H1 (cell line): ENCODE data around the gene GZMM. TPM values are rescaled to one million over a fixed set of nuclear protein-coding genes. Genes with fewer than 3 reads are reported as not detected.

Experiments used
- CTCF ChIA-PET: fragments of 300-600 bp; sonication (Branson Sonifier 250); formaldehyde crosslinking; loops from one replicate; lab custom pipeline; 2021; ENCODE audit not compliant: partially characterized antibody; lab: Charles Lee
- POLR2A ChIA-PET: fragments of 300-600 bp; sonication (Branson Sonifier 250); formaldehyde crosslinking; loops from one replicate; lab custom pipeline; 2021; ENCODE audit warnings: inconsistent platforms; ENCODE audit not compliant: partially characterized antibody; lab: Charles Lee
- DNase-seq, 2 experiments: peaks; one replicate each; pipeline versions ENCODE4 v3.0.0 to v3.0.0-alpha.2; 2010 to 2022; ENCODE audit warnings: low spot score in 2 of 2, low read depth in 1 of 2, mixed read lengths in 1 of 2
- FAIRE-seq: peaks from 2 replicates; lab custom pipeline; 2011; peaks lifted over from hg19 to GRCh38; lab: Jason Lieb, UNC
- H2AFZ ChIP-seq: 2 replicates; pipeline ENCODE4 v1.8.1; 2012; ENCODE audit warnings: low read length, inconsistent platforms
- H2AK5ac ChIP-seq: 2 replicates; pipeline ENCODE4 v1.6.1; 2013; ENCODE audit warnings: low read depth, low read length
- H2BK120ac ChIP-seq: replicated peaks from 2 replicates; pipeline ENCODE3; 2013; ENCODE audit warnings: low read depth, low read length, inconsistent platforms
- H2BK12ac ChIP-seq: 2 replicates; pipeline ENCODE4 v1.6.1; 2013; ENCODE audit warnings: low read depth, low read length
- H2BK15ac ChIP-seq: 2 replicates; pipeline ENCODE4 v1.6.1; 2013; ENCODE audit warnings: low read length
- H2BK20ac ChIP-seq: 2 replicates; pipeline ENCODE4 v1.6.1; 2013; ENCODE audit warnings: low read length
- H2BK5ac ChIP-seq: 2 replicates; pipeline ENCODE4 v1.6.1; 2013; ENCODE audit warnings: low read depth, low read length
- H3K14ac ChIP-seq: 2 replicates; pipeline ENCODE4 v1.6.1; 2013; ENCODE audit warnings: inconsistent platforms; ENCODE audit not compliant: insufficient read length
- H3K18ac ChIP-seq: 2 replicates; pipeline ENCODE4 v1.6.1; 2013; ENCODE audit warnings: low read length; ENCODE audit errors: extremely low read depth
- H3K23ac ChIP-seq: 2 replicates; pipeline ENCODE4 v1.6.1; 2013; ENCODE audit warnings: inconsistent platforms; ENCODE audit not compliant: insufficient read length
- H3K23me2 ChIP-seq: 2 replicates; pipeline ENCODE4 v1.6.1; 2013; ENCODE audit warnings: low read depth, low read length
- H3K27ac ChIP-seq: 2 replicates; pipeline ENCODE4 v1.6.1; 2011; ENCODE audit warnings: low read depth, low read length, inconsistent platforms
- H3K27me3 ChIP-seq, 4 experiments: replicated peaks in 1 of 4; 1 replicate in 1 of 4; 2 replicates in 3 of 4; pipeline versions ENCODE4 v1.6.1 to v1.8.1; 2011 to 2013; ENCODE audit warnings: low read length in 3 of 4, mild to moderate bottlenecking in 3 of 4, inconsistent platforms in 2 of 4, mixed read lengths in 2 of 4, moderate library complexity in 1 of 4; ENCODE audit not compliant: control insufficient read depth in 3 of 4, insufficient read depth in 3 of 4; ENCODE audit errors: extremely low read depth in 1 of 4
- H3K36me3 ChIP-seq, 4 experiments: 2 replicates each; pipeline versions ENCODE4 v1.6.1 to v1.8.1; 2011 to 2013; ENCODE audit warnings: mild to moderate bottlenecking in 4 of 4, low read length in 3 of 4, moderate library complexity in 2 of 4, control low read depth in 1 of 4, inconsistent platforms in 1 of 4; ENCODE audit not compliant: insufficient read depth in 4 of 4, control insufficient read depth in 2 of 4
- H3K4ac ChIP-seq: replicated peaks from 2 replicates; pipeline ENCODE3; 2013; ENCODE audit warnings: low read length, low read depth, mixed read lengths, inconsistent platforms; ENCODE audit not compliant: insufficient read length
- H3K4me1 ChIP-seq, 4 experiments: replicated peaks in 1 of 4; 1 replicate in 1 of 4; 2 replicates in 3 of 4; pipeline versions ENCODE4 v1.6.1 to v1.8.1; 2011 to 2013; ENCODE audit warnings: low read length in 3 of 4, inconsistent platforms in 2 of 4, mixed read lengths in 1 of 4; ENCODE audit not compliant: insufficient read depth in 4 of 4, control insufficient read depth in 3 of 4
- H3K4me2 ChIP-seq, 2 experiments: 2 replicates each; pipeline versions ENCODE4 v1.6.1 to v1.8.1; 2011 to 2013; ENCODE audit warnings: low read depth in 2 of 2, low read length in 2 of 2, control low read depth in 1 of 2, inconsistent platforms in 1 of 2, mild to moderate bottlenecking in 1 of 2; ENCODE audit not compliant: insufficient read depth in 1 of 2
- H3K4me3 ChIP-seq, 4 experiments: fragments of 200-600, 300-600 bp in 1 of 4; sonication (generic), shearing (Covaris generic), sonication (Bioruptor Twin) in 1 of 4; 2 replicates each; pipeline versions ENCODE4 v1.5.1 to v1.8.1; 2011 to 2016; ENCODE audit warnings: low read length in 4 of 4, low read depth in 3 of 4, control low read depth in 2 of 4, inconsistent platforms in 2 of 4, mild to moderate bottlenecking in 2 of 4, mixed read lengths in 1 of 4, moderate library complexity in 1 of 4; ENCODE audit not compliant: insufficient read depth in 2 of 4; ENCODE audit errors: extremely low read depth in 1 of 4
- H3K56ac ChIP-seq: replicated peaks from 2 replicates; pipeline ENCODE3; 2013; ENCODE audit warnings: low read depth, mild to moderate bottlenecking, mixed read lengths, low read length, inconsistent platforms; ENCODE audit not compliant: insufficient read length
- H3K79me1 ChIP-seq: 2 replicates; pipeline ENCODE4 v1.6.1; 2013; ENCODE audit warnings: low read depth, low read length, control low read depth
- H3K79me2 ChIP-seq, 2 experiments: 2 replicates each; pipeline versions ENCODE4 v1.6.1 to v1.8.1; 2012 to 2013; ENCODE audit warnings: low read length in 2 of 2, mild to moderate bottlenecking in 2 of 2, inconsistent platforms in 1 of 2; ENCODE audit not compliant: insufficient read depth in 2 of 2, control insufficient read depth in 1 of 2
- H3K9ac ChIP-seq, 4 experiments: replicated peaks in 1 of 4; 1 replicate in 1 of 4; 2 replicates in 3 of 4; pipeline versions ENCODE4 v1.6.1 to v1.8.1; 2011 to 2013; ENCODE audit warnings: low read depth in 3 of 4, low read length in 3 of 4, control low read depth in 2 of 4, mild to moderate bottlenecking in 2 of 4, moderate library complexity in 2 of 4, inconsistent platforms in 1 of 4; ENCODE audit errors: extremely low read depth in 1 of 4
- H3K9me3 ChIP-seq, 2 experiments: 2 replicates each; pipeline versions ENCODE4 v1.6.1 to v1.8.1; 2012 to 2013; ENCODE audit warnings: mild to moderate bottlenecking in 2 of 2, moderate library complexity in 2 of 2, control low read depth in 1 of 2, inconsistent platforms in 1 of 2, low read depth in 1 of 2, low read length in 1 of 2, mixed read lengths in 1 of 2; ENCODE audit not compliant: insufficient read depth in 2 of 2
- H4K20me1 ChIP-seq, 2 experiments: replicated peaks in 1 of 2; 2 replicates each; pipeline versions ENCODE3 to v1.8.1; 2011 to 2013; ENCODE audit warnings: inconsistent platforms in 2 of 2, low read length in 2 of 2, mild to moderate bottlenecking in 1 of 2; ENCODE audit not compliant: insufficient read depth in 2 of 2, control insufficient read depth in 1 of 2
- H4K5ac ChIP-seq: 2 replicates; pipeline ENCODE4 v1.6.1; 2013; ENCODE audit warnings: low read length, low read depth, mixed read lengths, inconsistent platforms; ENCODE audit not compliant: insufficient read length
- H4K8ac ChIP-seq: 2 replicates; pipeline ENCODE4 v1.8.0; 2013; ENCODE audit warnings: mild to moderate bottlenecking, moderate library complexity, low read length, inconsistent platforms; ENCODE audit not compliant: insufficient read depth; ENCODE audit errors: extremely low read depth
- H4K91ac ChIP-seq: replicated peaks from 2 replicates; pipeline ENCODE3; 2013; ENCODE audit warnings: low read length, mixed read lengths, inconsistent platforms; ENCODE audit not compliant: insufficient read length
- RBBP5 ChIP-seq: IDR thresholded peaks from 2 replicates; pipeline ENCODE4 v1.7.1; 2012; ENCODE audit warnings: low read depth, mild to moderate bottlenecking, inconsistent platforms, low read length, moderate library complexity, borderline replicate concordance
- WGBS, 2 experiments: shearing (Covaris generic) in 1 of 2; methylation state at CpG; one replicate each; pipeline versions ENCODE4 v1.1.6 to v1.1.7; 2013 to 2015; ENCODE audit warnings: low lambda C conversion rate in 2 of 2, mixed read lengths in 2 of 2, inconsistent platforms in 1 of 2, low coverage in 1 of 2, missing lambda C conversion rate in 1 of 2; ENCODE audit not compliant: insufficient replicate concordance in 2 of 2, insufficient coverage in 1 of 2, insufficient read length in 1 of 2; ENCODE audit errors: extremely low coverage in 1 of 2, missing lambda C conversion rate in 1 of 2; 5-methylcytosine and 5-hydroxymethylcytosine counted together
- polyA plus RNA-seq, 7 experiments: library from polyadenylated mRNA; depleted of rRNA in 3 of 7; stranded (reverse) in 5 of 7; unstranded in 2 of 7; fragments of >200 nt in 5 of 7; fragments of 200-250 nt in 2 of 7; gene quantifications; 1 replicate in 5 of 7; 2 replicates in 1 of 7; 4 replicates in 1 of 7; pipeline versions ENCODE4 v1.2.1 to v1.2.3, GENCODE V29; 2011 to 2013; ENCODE audit warnings: missing spikeins in 2 of 7, mixed read lengths in 2 of 7
- total RNA-seq: library from RNA; stranded (reverse); fragmentation: NEBNext Ultra II Directional; extraction: Animal tissue kit (Norgen Biotek cat#: 25700); gene quantifications from 2 replicates; pipeline ENCODE4 v1.2.1, GENCODE V29; 2021

GZMM gene
- total and polyA plus RNA-seq, 2 of the 8 experiments (the other 6 are each of a cell fraction or from before 2014, with no cell fraction given): 0.09 to 0.32 TPM

- 92% methylated on average over 18 of the region's 25 CpGs; no CpG with 5 or more reads in 1 of the 2 experiments for WGBS, 2 experiments
- Histone ChIP-seq H4K91ac (no peak overlapping the region), H3K4me3 (peak overlapping the region in 1 of 4 experiments; percentile 14; a peak in 1 of 8 replicates)
Measured at GRCh38 chr19:570251-570686, 26.4 kb downstream of the GZMM start.

More at GRCh38 chr19:570251-570686, 26.4 kb downstream of the GZMM start:
- no peak overlapping the region for H2BK5ac ChIP-seq
- ChIA-PET CTCF (no interaction called here), POLR2A (interaction anchor here (0.6 to 1.8 kb wide), 6 partner anchors 10 to 163 kb away, joined by 3 to 7 read pairs (median 4); no protein-coding TSS in a partner anchor)
- peaks cover 4 to 11% of the 10 kb centered on the region in 2 experiments for H4K20me1 ChIP-seq
- no peak overlapping the region for H2BK12ac ChIP-seq
- H3K4ac ChIP-seq: no peak overlapping the region
- H3K56ac ChIP-seq: no peak overlapping the region
- no peak overlapping the region for H3K9ac ChIP-seq
- peaks cover 0 to 3% (median 0%) of the 10 kb centered on the region in 4 experiments; a peak in 2 of 8 replicates for H3K36me3 ChIP-seq
- peaks cover 0 to 3% (median 0%) of the 10 kb centered on the region in 4 experiments; a peak in 1 of 7 replicates for H3K27me3 ChIP-seq
- peaks cover 0 to 5% of the 10 kb centered on the region in 2 experiments; a peak in 1 of 4 replicates for H3K9me3 ChIP-seq
- H3K23me2 ChIP-seq: peaks cover 11% of the 10 kb centered on the region; the same call in 1 of the 2 replicates
- H4K8ac ChIP-seq: no peak overlapping the region
- H3K23ac ChIP-seq: no peak overlapping the region
- no peak overlapping the region for H3K27ac ChIP-seq
- no peak for FAIRE-seq
- H3K4me2 ChIP-seq: peak overlapping the region in 1 of 2 experiments; percentile 99; a peak in 1 of 4 replicates
- H2AK5ac ChIP-seq: no peak overlapping the region
- no peak overlapping the region for H2AFZ ChIP-seq
- peaks cover 0 to 18% (median 8%) of the 10 kb centered on the region in 4 experiments; a peak in 5 of 7 replicates for H3K4me1 ChIP-seq
- H2BK20ac ChIP-seq: no peak overlapping the region
- no peak overlapping the region for H2BK120ac ChIP-seq
- H3K79me2 ChIP-seq: peaks cover 21 to 29% of the 10 kb centered on the region in 2 experiments; a peak in 3 of 4 replicates
- no peak overlapping the region; the same call in 1 of the 2 replicates for H3K18ac ChIP-seq
- no peak overlapping the region for H4K5ac ChIP-seq
- H3K14ac ChIP-seq: no peak overlapping the region
- 0 out of 2 replicates have a peak, but pooled peaks cover 2% of the 10 kb centered on the region for H3K79me1 ChIP-seq
- no peak for DNase-seq
- no peak for TF ChIP-seq RBBP5
- TF ChIP-seq, all 59 proteins: peak for 0
- no peak overlapping the region for H2BK15ac ChIP-seq
